NB4 (cell line): ENCODE results near the gene RAD18.

Experiments used
- CTCF ChIP-seq: IDR thresholded peaks from one replicate; pipeline ENCODE4 v1.5.1; 2012; ENCODE audit warnings: low read depth, low read length
- POLR2A ChIP-seq: IDR thresholded peaks from 2 replicates; pipeline ENCODE4 v1.6.1; 2011; ENCODE audit warnings: mild to moderate bottlenecking; ENCODE audit not compliant: insufficient read length; ENCODE audit errors: extremely low read depth

- TF ChIP-seq CTCF: no peak
- no peak for TF ChIP-seq POLR2A
Observed at GRCh38 chr3:8879347-8879944, 83.8 kb downstream of the RAD18 start.
